HG02571 (cell line): ENCODE data around the gene FOXP1.
"Not testable (repeated sequence)": the region's sequence is repeated elsewhere in the genome, so short reads cannot be mapped to it uniquely, and the experiment has no call there.

ENCODE experiments used
- ATAC-seq: cut with Tn5 transposase; IDR thresholded peaks from one replicate; pipeline ENCODE4 v1.9.1; 2021; ENCODE audit warnings: mild to moderate bottlenecking, moderate library complexity; ENCODE audit not compliant: unreplicated experiment

The FOXP1 gene

GRCh38 chr3:70977712-70978111, 605.8 kb downstream of the FOXP1 start:
- ATAC-seq = no peak

DNA sequence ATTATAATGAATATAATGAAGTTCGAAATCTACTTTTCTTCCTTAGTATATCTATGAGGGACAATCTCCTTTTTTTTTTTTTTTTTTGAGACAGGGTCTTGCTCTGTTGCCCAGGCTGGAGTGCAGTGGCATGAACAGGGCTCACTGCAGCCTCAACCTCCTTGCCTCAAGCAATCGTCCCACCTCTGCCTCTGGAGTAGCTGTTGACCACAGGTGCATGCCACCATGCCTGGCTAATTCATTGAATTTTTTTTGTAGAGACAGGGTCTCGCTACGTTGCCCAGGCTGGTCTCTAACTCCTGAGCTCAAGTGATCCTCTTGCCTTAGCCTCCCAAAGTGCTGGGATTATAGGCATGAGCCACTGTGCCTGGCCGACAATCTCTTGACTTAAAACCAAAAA, 607.5 kb downstream of the FOXP1 start:
- ATAC-seq = not testable (repeated sequence)

GRCh38 chr3:70974747-70975146, 608.8 kb downstream of the FOXP1 start:
- ATAC-seq = no peak

- ATAC-seq = no peak
Measured at GRCh38 chr3:70973558-70973957, 610.0 kb downstream of the FOXP1 start.

GRCh38 chr3:70972855-70973254, 610.7 kb downstream of the FOXP1 start:
- no peak for ATAC-seq

DNA sequence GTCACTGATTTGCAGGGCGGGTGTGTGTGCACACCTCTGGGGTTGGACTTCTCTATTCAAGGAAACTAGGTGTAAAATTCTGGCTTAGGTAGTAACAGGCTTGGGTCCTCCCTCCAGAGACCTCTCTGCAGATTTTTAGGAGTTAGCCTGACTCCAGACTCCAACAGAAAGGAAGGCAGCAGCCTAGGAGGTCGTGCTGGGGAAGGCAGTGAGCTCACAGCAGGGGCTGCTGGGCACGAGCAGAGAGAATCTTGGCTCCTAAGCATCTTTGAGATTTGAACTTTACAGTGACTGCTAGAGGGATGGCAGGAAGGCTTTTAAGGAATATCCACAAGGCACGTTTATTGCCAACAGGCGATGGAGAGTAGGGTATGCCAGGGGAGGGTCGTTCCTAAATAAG, 612.6 kb downstream of the FOXP1 start:
- no peak for ATAC-seq

GRCh38 chr3:70970171-70970570, 613.4 kb downstream of the FOXP1 start:
- no peak for ATAC-seq

DNA sequence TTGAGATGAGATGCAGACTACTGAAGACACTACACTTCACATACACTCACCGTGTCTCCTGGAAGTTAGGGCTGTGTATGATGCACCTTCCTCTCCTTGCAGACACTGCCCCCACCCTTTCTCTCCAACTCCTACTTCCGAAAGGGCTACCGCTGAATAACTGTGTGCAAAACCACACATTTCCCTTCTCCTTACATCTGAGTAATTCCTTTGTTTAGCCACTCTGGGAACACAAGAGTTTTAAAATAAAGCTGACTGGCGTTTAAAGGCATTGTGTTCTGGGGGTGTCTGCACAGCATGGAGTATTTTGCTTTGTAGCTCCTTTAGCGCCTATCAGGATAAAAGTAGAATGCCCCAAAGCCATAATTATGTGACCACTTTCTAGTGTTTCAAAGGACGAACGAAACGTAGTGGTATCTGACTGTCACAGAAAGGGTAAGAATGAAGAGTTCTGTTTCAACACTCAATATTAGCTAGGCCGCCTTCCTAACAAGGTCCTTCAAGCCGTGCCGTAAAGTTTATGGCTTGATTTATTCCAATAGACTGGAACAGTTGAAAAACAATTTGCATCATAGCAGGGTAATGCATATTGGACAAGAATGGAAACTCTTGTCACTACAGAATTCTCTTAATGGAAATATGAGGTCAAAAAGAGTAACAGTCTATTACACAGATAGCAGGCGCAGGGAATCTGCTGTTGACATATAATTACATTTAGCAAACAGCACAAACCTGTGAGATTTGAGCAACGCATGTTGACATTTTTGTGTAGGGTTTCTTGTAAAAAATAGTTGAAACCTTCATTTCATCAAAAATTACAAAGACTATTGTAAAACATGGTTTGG, 619.9 kb downstream of the FOXP1 start:
- no peak for ATAC-seq

DNA sequence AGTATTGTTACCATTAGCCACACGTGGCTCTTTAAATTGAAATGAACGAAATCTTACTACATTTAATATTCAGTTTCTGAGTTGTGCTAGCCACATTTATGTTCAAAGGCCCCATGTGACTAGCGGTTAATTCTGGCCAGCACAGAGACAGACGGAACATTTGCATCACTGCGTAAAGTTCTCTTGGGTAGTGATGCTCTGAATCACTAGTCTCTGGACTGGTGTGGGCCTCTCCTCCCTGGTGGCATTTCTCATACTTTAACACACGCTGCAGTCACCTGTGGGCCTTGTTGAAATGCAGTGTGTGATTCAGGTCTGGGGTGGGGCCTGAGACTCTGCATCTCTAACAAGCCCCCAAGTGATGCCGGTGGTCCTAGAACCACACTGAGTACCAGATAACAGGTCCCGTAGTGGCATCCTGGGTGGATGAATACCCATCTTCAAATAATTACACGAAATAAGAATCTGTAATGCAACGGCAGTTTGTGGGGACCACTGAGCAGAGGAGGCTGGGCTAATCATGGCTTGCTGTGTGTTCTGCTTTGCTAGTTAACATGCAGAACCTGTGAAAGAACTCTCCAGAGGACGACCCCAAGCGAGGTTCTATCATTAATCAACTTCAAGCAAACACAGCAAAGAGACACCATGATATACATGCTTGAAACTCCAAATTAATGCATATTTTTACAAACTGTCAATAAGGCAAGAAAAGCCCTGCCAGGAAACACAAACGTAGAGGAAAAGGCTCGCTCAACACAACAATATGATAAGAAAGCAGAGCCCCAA, 623.8 kb downstream of the FOXP1 start:
- ATAC-seq = no peak

GRCh38 chr3:70952033-70952747, 631.3 kb downstream of the FOXP1 start:
- no peak for ATAC-seq

- no peak for ATAC-seq
Measured at GRCh38 chr3:70951316-70951715, 632.2 kb downstream of the FOXP1 start.

- ATAC-seq = no peak
Measured at GRCh38 chr3:70947579-70947978, 635.9 kb downstream of the FOXP1 start.

DNA sequence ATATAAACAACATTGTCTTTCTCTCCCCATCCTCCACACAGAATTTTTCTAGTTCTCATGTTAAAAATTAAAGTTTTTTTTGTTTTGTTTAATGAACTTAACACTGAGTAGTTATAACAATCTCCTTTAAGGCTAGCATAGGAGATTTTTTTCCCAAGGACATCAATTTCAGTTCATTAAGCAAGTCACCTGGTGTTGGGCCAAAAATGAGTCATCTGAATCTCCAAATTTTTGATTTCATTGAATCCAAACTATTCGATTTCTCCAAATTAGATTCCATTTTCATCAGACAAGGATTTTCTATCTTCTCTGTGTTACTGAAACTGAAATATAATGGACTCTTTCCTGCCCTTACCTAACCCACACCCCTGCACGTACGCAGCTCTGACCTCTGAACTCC, 639.6 kb downstream of the FOXP1 start:
- no peak for ATAC-seq

DNA sequence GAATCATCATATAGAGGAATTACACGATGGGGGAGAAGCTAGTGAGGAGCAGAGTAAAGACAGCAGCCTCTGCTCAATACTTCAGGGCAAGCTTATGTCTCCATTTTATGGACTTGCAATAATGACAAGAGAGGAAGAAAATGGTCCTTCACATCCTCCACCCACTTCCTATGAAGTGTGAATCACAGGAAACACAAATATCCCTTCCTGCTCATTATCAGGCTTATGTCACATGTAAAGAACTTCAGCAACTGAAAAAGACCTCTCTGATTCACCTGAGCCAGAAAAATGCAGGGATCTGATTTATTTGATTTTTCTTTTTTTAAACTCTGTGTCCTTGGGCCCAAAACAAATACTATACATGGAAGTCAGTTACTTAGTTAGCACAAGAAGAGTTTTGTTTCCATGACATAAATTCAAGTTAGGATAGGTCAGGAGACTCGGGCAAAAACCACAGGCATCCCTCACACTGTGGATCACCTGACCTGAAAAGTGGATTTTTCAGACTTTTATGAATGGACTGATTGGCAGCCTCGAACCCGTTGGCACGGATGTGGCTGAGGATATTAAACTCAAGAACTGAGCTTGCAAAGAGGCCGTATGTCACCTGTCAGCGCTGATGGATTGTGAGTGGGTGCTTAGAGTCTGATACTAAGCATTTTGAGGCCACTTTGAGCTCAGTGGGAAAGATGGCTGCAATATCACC, 650.3 kb downstream of the FOXP1 start:
- ATAC-seq = no peak

DNA sequence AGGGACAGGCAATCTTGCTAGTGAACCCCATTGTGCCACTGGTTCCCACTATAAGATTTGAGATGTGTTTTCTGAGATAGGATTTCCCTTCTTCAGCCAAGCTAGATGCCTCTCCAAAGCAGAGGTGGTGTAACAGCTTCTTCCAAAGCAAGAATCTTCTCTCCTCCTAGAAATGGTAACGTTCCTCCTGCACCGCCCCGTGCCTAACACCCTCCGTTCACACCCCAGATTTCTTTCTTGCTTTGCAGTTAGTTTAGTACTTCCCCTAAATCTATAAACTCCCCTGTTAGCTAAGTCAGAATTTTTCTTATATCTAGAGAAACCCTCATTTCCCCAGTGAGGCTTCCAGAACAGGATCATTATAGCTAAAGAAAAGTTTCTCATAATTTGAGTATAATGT, 653.5 kb downstream of the FOXP1 start:
- no peak for ATAC-seq

GRCh38 chr3:70927239-70927638, 656.3 kb downstream of the FOXP1 start:
- no peak for ATAC-seq

- no peak for ATAC-seq
Measured at GRCh38 chr3:70926835-70927234, 656.7 kb downstream of the FOXP1 start.

- no peak for ATAC-seq
Measured at GRCh38 chr3:70919661-70920060, 663.9 kb downstream of the FOXP1 start.

- ATAC-seq = no peak
Measured at GRCh38 chr3:70919091-70919490, 664.4 kb downstream of the FOXP1 start.

GRCh38 chr3:70916375-70917055, 667.0 kb downstream of the FOXP1 start:
- no peak for ATAC-seq
